OCI-LY1 (cell line): ENCODE results near the gene EPB41L2.

ENCODE experiments used
- CTCF ChIP-seq: fragments of 200-600 bp; sonication (generic), shearing (Covaris generic); IDR thresholded peaks from 2 replicates; pipeline ENCODE4 v1.5.1; 2017; ENCODE audit warnings: mild to moderate bottlenecking, antibody characterized with exemption, low read length, moderate library complexity, mixed read lengths
- EZH2 ChIP-seq: fragments of 200-600 bp; sonication (generic), shearing (Covaris generic); IDR thresholded peaks from 2 replicates; pipeline ENCODE4 v1.8.0; 2017; ENCODE audit warnings: borderline replicate concordance, mixed run types, mild to moderate bottlenecking, antibody characterized with exemption, low read length, moderate library complexity, mixed read lengths

GRCh38 chr6:130947464-130947863 lies 115.6 kb downstream of the EPB41L2 start:
- TF ChIP-seq EZH2 (no peak), CTCF (no peak)
